ENCODE measurements around the gene CSTB.
A peak's percentile ranks its signal among the peaks of the same experiment; 100 is the strongest.

The CSTB gene

GRCh38 chr21:43771199-43771675 lies 4.9 kb downstream of the CSTB start (continued):
- TF ChIP-seq ZBTB44 (tag by site-specific recombination; IDR thresholded peaks at IDR 0.05) = no peak
- no peak for TF ChIP-seq ZSCAN16 (tag by site-specific recombination; IDR thresholded peaks at IDR 0.05)
- TF ChIP-seq SETDB1 (IDR thresholded peaks at IDR 0.05; ENCODE audit: insufficient read length, low read length) = no peak
- no peak for TF ChIP-seq ZNF266 (tag by site-specific recombination; IDR thresholded peaks at IDR 0.05; ENCODE audit: low read depth)
- no peak for TF ChIP-seq ZNF747 (tag by site-specific recombination; IDR thresholded peaks at IDR 0.05)
- TF ChIP-seq PRDM2 (tag by site-specific recombination; IDR thresholded peaks at IDR 0.05; ENCODE audit: borderline replicate concordance) = no peak
- no peak for TF ChIP-seq INSM2 (tag by site-specific recombination; IDR thresholded peaks at IDR 0.05)
- TF ChIP-seq ZNF664 (tag by site-specific recombination; IDR thresholded peaks at IDR 0.05) = no peak
- TF ChIP-seq ZNF658 (tag by site-specific recombination; IDR thresholded peaks at IDR 0.05) = no peak
- TF ChIP-seq ZNF398 (tag by site-specific recombination; IDR thresholded peaks at IDR 0.05) = no peak
- no peak for TF ChIP-seq ZFP41 (tag by site-specific recombination; IDR thresholded peaks at IDR 0.05; ENCODE audit: borderline replicate concordance)
- TF ChIP-seq ZNF184 (tag by site-specific recombination; IDR thresholded peaks at IDR 0.05) = no peak; the same call in 1 of the 2 replicates
- TF ChIP-seq ZNF112 (tag by site-specific recombination; IDR thresholded peaks at IDR 0.05) = no peak
- TF ChIP-seq ZNF157 (tag by site-specific recombination; IDR thresholded peaks at IDR 0.05) = no peak
- peak; percentile 86 for TF ChIP-seq ZNF629 (tag by site-specific recombination; IDR thresholded peaks at IDR 0.05)
- TF ChIP-seq KLF8 (tag by site-specific recombination; IDR thresholded peaks at IDR 0.05) = peak; percentile 43; the same call in 1 of the 2 replicates
- TF ChIP-seq ZNF596 (tag by site-specific recombination; IDR thresholded peaks at IDR 0.05) = no peak
- no peak for TF ChIP-seq ZNF202 (tag by site-specific recombination; IDR thresholded peaks at IDR 0.05; ENCODE audit: borderline replicate concordance)
- no peak for TF ChIP-seq SCRT2 (tag by site-specific recombination; IDR thresholded peaks at IDR 0.05)
- TF ChIP-seq ZNF366 (tag by site-specific recombination; conservative IDR thresholded peaks at IDR 0.05) = no peak
- TF ChIP-seq PATZ1 (tag by site-specific recombination; IDR thresholded peaks at IDR 0.05) = peak; percentile 89
- no peak for TF ChIP-seq MZF1 (tag by site-specific recombination; IDR thresholded peaks at IDR 0.05; ENCODE audit: borderline replicate concordance)
- TF ChIP-seq ZNF423 (tag by site-specific recombination; IDR thresholded peaks at IDR 0.05) = no peak
- no peak for TF ChIP-seq ZNF23 (tag by site-specific recombination; IDR thresholded peaks at IDR 0.05; ENCODE audit: borderline replicate concordance)
- TF ChIP-seq OSR2 (tag by site-specific recombination; IDR thresholded peaks at IDR 0.05) = no peak; the same call in 1 of the 2 replicates
- TF ChIP-seq ZNF777 (tag by site-specific recombination; IDR thresholded peaks at IDR 0.05; ENCODE audit: borderline replicate concordance) = no peak
- no peak for TF ChIP-seq ZNF433 (tag by site-specific recombination; IDR thresholded peaks at IDR 0.05; ENCODE audit: low read depth)
- no peak for TF ChIP-seq ZNF660 (tag by site-specific recombination; IDR thresholded peaks at IDR 0.05)
- TF ChIP-seq ZNF558 (tag by site-specific recombination; IDR thresholded peaks at IDR 0.05) = no peak
